HK-2 (cell line): ENCODE results near the gene ATP10A.
"Not testable (repeated sequence)": the region's sequence is repeated elsewhere in the genome, so short reads cannot be mapped to it uniquely, and the experiment has no call there.

Source experiments
- DNase-seq: peaks from one replicate; pipeline ENCODE4 v3.0.0-alpha.2; 2018; ENCODE audit not compliant: unreplicated experiment

ATP10A gene

DNA sequence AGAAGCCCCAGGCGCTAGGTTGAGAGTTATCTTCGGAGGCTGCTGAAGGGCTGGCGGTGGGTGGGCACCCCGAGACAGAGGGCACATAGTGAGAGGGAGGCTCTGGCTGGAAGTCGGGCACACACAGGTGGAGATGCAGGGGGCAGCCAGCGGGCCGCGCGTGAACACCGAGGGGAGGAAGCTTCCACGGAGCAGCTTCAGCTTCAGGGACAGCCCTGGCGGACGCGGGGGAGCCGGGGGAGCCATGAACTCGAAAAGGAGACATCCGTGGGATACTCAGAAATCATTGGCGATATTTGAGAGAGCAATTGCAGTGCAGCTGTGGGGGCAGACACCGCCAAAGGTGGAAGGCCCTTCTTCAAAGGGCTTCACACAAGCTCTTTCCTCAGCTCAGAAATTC lies 204.6 kb downstream of the ATP10A start:
- DNase-seq = no peak

DNA sequence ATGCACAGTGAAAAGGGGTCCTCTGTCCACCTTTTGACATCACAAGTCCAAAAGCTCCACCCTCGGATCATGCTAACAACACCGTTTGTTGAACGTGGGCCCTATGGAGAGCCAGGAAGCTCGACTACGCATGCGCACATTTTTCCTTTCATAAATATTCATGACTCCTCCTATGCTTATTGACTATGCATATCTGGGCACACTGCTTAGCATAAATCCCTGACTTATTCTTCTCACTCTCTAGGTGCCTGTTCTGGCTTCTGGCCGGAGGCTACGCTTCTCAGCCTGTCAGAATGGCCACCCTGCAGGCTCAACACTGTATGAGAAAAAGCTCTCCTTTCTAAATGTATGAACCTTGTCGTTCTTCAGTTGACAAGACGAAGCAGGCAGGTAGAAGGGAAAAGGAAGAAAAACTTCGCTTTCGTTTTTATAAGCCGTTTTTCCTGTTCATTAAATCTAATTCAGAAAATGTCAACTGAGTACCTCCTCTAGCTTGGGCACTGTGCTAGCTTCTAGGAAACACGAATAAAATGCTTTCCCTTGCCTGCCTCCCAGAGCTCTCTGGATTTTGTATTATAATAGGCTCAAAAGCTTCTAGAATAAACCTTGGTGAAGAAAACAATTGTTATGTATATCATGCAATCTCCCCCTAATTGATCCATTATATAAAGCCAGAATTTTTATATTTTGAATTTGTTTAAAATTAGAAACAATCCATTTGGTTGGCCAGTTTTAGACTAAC lies 207.7 kb downstream of the ATP10A start:
- no peak for DNase-seq

DNA sequence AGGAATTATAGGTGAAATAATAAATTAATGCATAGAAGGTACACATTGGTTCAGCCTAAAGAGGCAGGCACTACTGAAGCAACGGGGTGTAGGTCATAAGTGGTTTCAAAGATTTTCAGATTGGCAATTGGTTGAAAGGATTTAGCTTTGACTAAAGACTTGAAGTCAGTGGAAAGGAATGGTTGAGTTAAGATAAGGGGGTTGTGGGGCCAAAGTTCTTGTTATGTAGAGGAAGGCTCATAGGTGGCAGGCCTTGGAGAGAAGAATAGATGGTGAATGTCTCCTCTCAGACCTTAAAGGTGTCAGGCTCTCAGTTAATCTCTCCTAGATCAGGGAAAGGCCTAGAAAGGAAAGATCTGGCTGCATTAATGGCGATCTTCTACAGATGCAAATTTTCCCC lies 209.8 kb downstream of the ATP10A start:
- DNase-seq = no peak

DNA sequence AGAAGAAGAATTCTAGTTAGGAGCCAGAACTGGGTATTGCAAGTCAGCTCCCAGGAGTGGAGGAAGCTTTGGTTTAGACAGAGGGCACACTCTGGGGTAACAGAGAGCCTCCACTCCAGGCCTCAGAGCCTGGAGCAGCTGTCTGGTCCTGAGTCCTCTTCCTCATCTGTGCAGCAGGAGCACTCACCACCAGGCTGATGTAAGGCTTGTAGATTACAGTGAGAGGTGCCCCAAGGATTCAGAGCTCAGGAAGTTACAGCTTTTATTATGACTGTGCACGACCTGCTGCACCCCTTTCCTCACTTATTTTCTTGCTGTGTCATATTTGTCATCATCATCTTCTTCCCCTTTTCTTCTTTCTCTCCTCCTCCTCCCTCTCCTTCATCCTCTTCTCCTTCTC lies 210.4 kb downstream of the ATP10A start:
- DNase-seq = no peak

DNA sequence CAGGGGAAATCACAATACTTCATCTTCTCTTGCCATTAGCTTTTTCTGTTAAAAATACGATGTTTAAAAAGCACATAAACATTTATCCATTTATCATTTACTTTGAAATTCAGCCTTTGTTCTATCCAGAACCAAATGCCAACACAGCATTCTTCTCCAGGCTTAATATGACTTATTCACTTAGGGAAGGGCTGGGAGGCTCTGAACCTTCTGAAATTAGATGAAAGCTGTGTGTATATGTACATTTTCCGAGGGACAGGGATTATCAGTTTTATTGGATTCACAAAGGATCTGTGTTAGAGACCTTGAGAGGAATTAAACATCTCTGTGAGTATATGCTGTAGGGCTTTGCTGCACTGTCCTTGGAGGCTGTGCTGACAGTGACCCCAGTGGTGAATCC lies 213.7 kb downstream of the ATP10A start:
- no peak for DNase-seq

DNA sequence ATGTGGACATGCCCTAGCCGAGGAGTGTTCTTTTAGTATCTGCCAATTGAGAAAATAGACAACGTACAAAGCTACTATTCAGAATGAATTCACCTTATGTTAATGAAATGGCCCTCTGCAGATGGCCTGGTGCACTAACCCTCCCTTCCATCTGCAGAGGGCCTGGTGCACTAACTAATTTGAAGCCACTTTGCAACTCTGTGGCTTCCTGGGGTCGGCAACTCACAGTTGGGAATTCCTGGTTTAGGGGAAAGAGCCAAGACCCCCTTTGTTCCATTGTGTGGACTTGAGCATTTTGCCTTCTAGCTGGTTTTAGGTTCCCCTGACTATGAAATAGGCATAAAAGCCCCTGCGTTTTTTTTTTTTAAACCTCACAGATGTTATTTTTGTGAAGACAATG lies 220.0 kb downstream of the ATP10A start:
- no peak for DNase-seq

DNA sequence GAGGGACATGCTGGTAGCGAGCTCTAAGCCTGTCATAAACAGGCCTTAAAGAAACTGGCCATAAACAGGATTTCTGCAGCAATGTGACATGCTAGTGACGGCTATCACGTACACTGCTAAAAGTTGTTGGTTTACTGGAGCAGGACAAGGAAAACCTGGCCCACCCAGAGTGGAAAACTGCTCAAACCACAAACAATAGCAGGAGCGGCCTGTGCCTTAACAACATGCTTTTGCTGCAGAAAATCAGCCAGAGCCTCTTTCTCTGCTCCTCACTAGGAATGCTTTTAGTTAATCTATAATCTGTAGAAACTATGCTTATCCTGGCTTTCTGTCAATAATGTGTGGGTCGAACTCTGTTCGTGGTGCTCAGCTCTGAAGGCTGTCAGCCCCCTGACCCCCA lies 221.4 kb downstream of the ATP10A start:
- DNase-seq = no peak

DNA sequence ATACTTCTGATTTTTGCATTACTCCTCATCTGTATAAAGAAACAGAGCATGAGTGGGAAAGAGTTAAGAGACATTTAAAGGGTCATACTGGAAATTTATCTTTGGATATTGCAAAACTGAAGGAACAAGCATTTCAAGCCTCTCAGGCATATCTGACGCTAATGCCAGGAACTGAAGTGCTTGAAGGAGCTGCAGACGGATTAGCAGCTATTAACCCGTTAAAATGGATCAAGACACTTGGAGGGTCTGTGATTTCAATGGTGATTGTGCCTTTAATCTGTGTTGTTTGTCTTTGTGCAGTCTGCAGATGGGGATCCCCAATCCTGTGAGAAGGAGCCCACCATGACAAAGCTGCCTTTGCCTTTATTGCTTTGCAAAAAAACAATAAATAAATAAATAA lies 221.8 kb downstream of the ATP10A start:
- DNase-seq = no peak

DNA sequence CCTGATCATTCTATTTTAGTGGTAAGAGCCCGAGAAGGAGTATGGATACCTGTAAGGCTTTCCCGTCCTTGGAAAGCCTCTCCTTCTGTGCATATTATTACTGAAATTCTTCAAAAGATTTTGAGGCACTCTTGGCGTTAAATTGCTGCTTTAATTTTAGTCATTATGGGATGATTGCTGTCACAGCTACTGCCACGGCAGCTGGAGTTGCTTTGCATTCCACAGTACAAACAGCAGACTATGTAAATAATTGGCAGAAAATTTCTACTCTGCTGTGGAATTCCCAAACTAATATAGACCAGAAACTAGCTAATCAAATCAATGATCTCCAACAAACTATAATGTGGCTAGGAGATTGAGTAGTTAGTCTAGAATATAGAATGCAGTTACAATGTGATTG lies 222.2 kb downstream of the ATP10A start:
- DNase-seq = not testable (repeated sequence)

DNA sequence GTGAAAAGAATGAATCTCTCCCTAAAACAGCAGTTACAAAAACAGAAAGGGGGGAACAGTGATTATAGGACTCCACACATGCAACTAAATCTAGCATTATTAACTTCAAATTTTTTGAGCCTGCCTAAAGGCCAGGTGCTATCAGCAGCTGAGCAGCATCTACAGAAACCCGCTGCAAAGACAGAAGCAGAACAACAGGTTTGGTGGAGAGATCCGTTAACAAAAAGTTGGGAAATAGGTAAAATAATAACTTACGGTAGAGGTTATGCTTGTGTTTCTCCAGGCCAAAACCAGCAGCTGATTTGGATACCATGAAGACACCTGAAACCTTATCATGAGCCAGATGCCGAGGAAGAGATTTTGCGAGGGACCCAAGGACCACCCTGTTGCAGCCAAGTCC lies 222.7 kb downstream of the ATP10A start:
- DNase-seq = no peak

DNA sequence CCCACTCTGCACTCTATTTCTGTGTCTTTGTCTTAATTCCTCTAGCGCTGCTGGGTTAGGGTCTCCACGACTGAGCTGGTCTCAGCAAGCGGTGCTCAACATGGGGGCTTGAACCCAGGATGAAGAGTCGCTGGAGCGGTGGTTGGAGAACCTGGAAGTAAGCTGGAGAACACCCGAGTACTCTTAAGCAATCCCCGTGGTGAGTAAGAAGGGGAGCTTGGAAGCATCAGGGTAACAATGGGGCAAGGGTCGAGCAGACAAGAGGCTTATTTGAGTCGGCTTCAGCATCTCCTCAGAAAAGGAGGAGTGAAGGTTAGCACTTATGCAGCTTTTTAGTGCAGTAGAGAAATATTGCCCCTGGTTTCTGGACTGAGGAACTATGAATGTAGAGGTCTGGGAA lies 226.6 kb downstream of the ATP10A start:
- not testable (repeated sequence) for DNase-seq

DNA sequence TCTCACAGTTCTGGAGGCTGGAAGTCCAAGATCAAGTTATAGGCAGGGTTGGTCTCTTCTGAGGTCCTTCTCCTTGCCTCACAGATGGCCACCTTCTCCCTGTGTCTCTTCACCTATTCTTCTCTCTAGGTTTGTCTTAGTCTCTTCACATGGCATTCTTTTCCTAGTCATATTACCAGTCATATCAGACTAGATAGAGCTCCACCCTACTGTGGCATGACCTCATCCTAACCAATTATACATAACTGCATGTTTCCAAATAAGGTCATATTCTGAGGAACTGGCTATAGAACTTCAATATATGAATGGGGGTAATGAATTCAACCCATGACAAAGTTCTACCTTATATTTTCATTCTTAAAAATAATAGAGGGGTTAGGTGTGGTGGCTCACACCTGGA lies 227.9 kb downstream of the ATP10A start:
- DNase-seq = no peak

DNA sequence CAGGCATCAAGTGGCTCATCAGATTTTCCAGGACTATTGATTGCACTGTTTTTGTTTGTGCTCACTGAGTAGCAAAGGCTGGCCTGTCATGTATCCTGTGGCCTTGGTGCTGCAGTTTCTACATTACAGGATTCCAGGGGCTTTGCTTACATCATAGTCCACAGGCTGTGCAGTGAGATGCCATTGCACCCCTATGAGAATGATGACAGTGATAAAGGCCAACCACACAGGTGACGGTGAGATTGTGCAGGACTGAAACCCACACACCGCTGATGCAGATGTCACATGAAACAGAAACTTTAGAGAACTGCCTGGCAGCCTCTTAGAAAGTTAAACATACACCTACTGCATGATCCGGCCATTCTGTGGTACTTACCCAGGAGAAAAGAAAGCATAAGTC lies 229.3 kb downstream of the ATP10A start:
- DNase-seq = no peak

DNA sequence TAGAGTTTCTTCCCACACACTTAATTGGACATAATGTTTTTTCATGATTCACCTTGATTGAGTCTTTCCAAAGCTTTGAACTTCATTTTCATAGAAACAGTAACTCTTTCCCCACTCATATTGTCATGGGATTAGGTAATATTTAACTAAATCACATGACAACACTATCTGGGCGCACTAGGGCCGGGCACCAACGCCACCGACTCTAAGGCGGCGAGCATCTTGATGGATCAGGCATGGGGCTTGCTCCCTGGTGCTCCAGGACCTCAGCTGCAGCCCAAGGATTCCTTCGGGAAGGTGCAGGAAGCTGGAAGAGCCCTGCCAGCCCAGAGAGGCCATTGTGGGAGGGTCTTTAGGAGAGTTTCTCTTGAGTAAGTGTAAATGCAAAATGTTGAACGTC lies 231.2 kb downstream of the ATP10A start:
- no peak for DNase-seq
